Upper lobe of left lung (tissue), 4 donors: ENCODE measurements around the gene AMIGO2.
A peak's percentile ranks its signal among the peaks of the same experiment; 100 is the strongest.

Experiments
- CTCF ChIP-seq, 6 experiments: fragments of 450-650 bp in 4 of 6; fragments of 200-600 bp in 2 of 6; sonication (generic) in 2 of 6; IDR thresholded peaks; one replicate each; pipeline ENCODE4 v1.5.1; 2016 to 2019; ENCODE audit warnings: antibody characterized with exemption in 6 of 6
- EP300 ChIP-seq, 4 donors: sonication (generic); formaldehyde crosslinking; IDR thresholded peaks; one replicate each; pipeline ENCODE4 v1.5.1; 2017; ENCODE audit warnings: antibody characterized with exemption in 4 of 4, control low read depth in 2 of 4
- POLR2A ChIP-seq, 4 donors: fragments of 450-650 bp; IDR thresholded peaks; one replicate each; pipeline ENCODE4 v1.5.1; 2016 to 2017; ENCODE audit warnings: antibody characterized with exemption in 4 of 4, mild to moderate bottlenecking in 2 of 4
- POLR2AphosphoS5 ChIP-seq, 2 donors: sonication (generic); formaldehyde crosslinking; IDR thresholded peaks; one replicate each; pipeline ENCODE4 v1.5.1; 2017; ENCODE audit warnings: antibody characterized with exemption in 2 of 2

- TF ChIP-seq CTCF (IDR thresholded peaks at IDR 0.05) (no peak), EP300 (IDR thresholded peaks at IDR 0.05) (no peak), POLR2A (IDR thresholded peaks at IDR 0.05) (peak in 1 of 4 donors; percentile 58), POLR2AphosphoS5 (IDR thresholded peaks at IDR 0.05) (no peak)
These were observed 41.5 kb downstream of the AMIGO2 start for GRCh38 chr12:47038270-47038748.
